H1 (cell line): ENCODE data around the gene LHB. TPM values are rescaled to one million over a fixed set of nuclear protein-coding genes. Genes with fewer than 3 reads are reported as not detected.
A peak's percentile ranks its signal among the peaks of the same experiment; 100 is the strongest.

ENCODE experiments used
- CTCF ChIA-PET: fragments of 300-600 bp; sonication (Branson Sonifier 250); formaldehyde crosslinking; loops from one replicate; lab custom pipeline; 2021; ENCODE audit not compliant: partially characterized antibody; lab: Charles Lee
- POLR2A ChIA-PET: fragments of 300-600 bp; sonication (Branson Sonifier 250); formaldehyde crosslinking; loops from one replicate; lab custom pipeline; 2021; ENCODE audit warnings: inconsistent platforms; ENCODE audit not compliant: partially characterized antibody; lab: Charles Lee
- DNase-seq, 2 experiments: peaks; one replicate each; pipeline versions ENCODE4 v3.0.0 to v3.0.0-alpha.2; 2010 to 2022; ENCODE audit warnings: low spot score in 2 of 2, low read depth in 1 of 2, mixed read lengths in 1 of 2
- FAIRE-seq: peaks from 2 replicates; lab custom pipeline; 2011; peaks lifted over from hg19 to GRCh38; lab: Jason Lieb, UNC
- H2AFZ ChIP-seq: 2 replicates; pipeline ENCODE4 v1.8.1; 2012; ENCODE audit warnings: low read length, inconsistent platforms
- H2AK5ac ChIP-seq: 2 replicates; pipeline ENCODE4 v1.6.1; 2013; ENCODE audit warnings: low read depth, low read length
- H2BK120ac ChIP-seq: replicated peaks from 2 replicates; pipeline ENCODE3; 2013; ENCODE audit warnings: low read depth, low read length, inconsistent platforms
- H2BK12ac ChIP-seq: 2 replicates; pipeline ENCODE4 v1.6.1; 2013; ENCODE audit warnings: low read depth, low read length
- H2BK15ac ChIP-seq: 2 replicates; pipeline ENCODE4 v1.6.1; 2013; ENCODE audit warnings: low read length
- H2BK20ac ChIP-seq: 2 replicates; pipeline ENCODE4 v1.6.1; 2013; ENCODE audit warnings: low read length
- H2BK5ac ChIP-seq: 2 replicates; pipeline ENCODE4 v1.6.1; 2013; ENCODE audit warnings: low read depth, low read length
- H3K14ac ChIP-seq: 2 replicates; pipeline ENCODE4 v1.6.1; 2013; ENCODE audit warnings: inconsistent platforms; ENCODE audit not compliant: insufficient read length
- H3K18ac ChIP-seq: 2 replicates; pipeline ENCODE4 v1.6.1; 2013; ENCODE audit warnings: low read length; ENCODE audit errors: extremely low read depth
- H3K23ac ChIP-seq: 2 replicates; pipeline ENCODE4 v1.6.1; 2013; ENCODE audit warnings: inconsistent platforms; ENCODE audit not compliant: insufficient read length
- H3K23me2 ChIP-seq: 2 replicates; pipeline ENCODE4 v1.6.1; 2013; ENCODE audit warnings: low read depth, low read length
- H3K27ac ChIP-seq: 2 replicates; pipeline ENCODE4 v1.6.1; 2011; ENCODE audit warnings: low read depth, low read length, inconsistent platforms
- H3K27me3 ChIP-seq, 4 experiments: replicated peaks in 1 of 4; 1 replicate in 1 of 4; 2 replicates in 3 of 4; pipeline versions ENCODE4 v1.6.1 to v1.8.1; 2011 to 2013; ENCODE audit warnings: low read length in 3 of 4, mild to moderate bottlenecking in 3 of 4, inconsistent platforms in 2 of 4, mixed read lengths in 2 of 4, moderate library complexity in 1 of 4; ENCODE audit not compliant: control insufficient read depth in 3 of 4, insufficient read depth in 3 of 4; ENCODE audit errors: extremely low read depth in 1 of 4
- H3K36me3 ChIP-seq, 4 experiments: 2 replicates each; pipeline versions ENCODE4 v1.6.1 to v1.8.1; 2011 to 2013; ENCODE audit warnings: mild to moderate bottlenecking in 4 of 4, low read length in 3 of 4, moderate library complexity in 2 of 4, control low read depth in 1 of 4, inconsistent platforms in 1 of 4; ENCODE audit not compliant: insufficient read depth in 4 of 4, control insufficient read depth in 2 of 4
- H3K4ac ChIP-seq: replicated peaks from 2 replicates; pipeline ENCODE3; 2013; ENCODE audit warnings: low read length, low read depth, mixed read lengths, inconsistent platforms; ENCODE audit not compliant: insufficient read length
- H3K4me1 ChIP-seq, 4 experiments: replicated peaks in 1 of 4; 1 replicate in 1 of 4; 2 replicates in 3 of 4; pipeline versions ENCODE4 v1.6.1 to v1.8.1; 2011 to 2013; ENCODE audit warnings: low read length in 3 of 4, inconsistent platforms in 2 of 4, mixed read lengths in 1 of 4; ENCODE audit not compliant: insufficient read depth in 4 of 4, control insufficient read depth in 3 of 4
- H3K4me2 ChIP-seq, 2 experiments: 2 replicates each; pipeline versions ENCODE4 v1.6.1 to v1.8.1; 2011 to 2013; ENCODE audit warnings: low read depth in 2 of 2, low read length in 2 of 2, control low read depth in 1 of 2, inconsistent platforms in 1 of 2, mild to moderate bottlenecking in 1 of 2; ENCODE audit not compliant: insufficient read depth in 1 of 2
- H3K4me3 ChIP-seq, 4 experiments: fragments of 200-600, 300-600 bp in 1 of 4; sonication (generic), shearing (Covaris generic), sonication (Bioruptor Twin) in 1 of 4; 2 replicates each; pipeline versions ENCODE4 v1.5.1 to v1.8.1; 2011 to 2016; ENCODE audit warnings: low read length in 4 of 4, low read depth in 3 of 4, control low read depth in 2 of 4, inconsistent platforms in 2 of 4, mild to moderate bottlenecking in 2 of 4, mixed read lengths in 1 of 4, moderate library complexity in 1 of 4; ENCODE audit not compliant: insufficient read depth in 2 of 4; ENCODE audit errors: extremely low read depth in 1 of 4
- H3K56ac ChIP-seq: replicated peaks from 2 replicates; pipeline ENCODE3; 2013; ENCODE audit warnings: low read depth, mild to moderate bottlenecking, mixed read lengths, low read length, inconsistent platforms; ENCODE audit not compliant: insufficient read length
- H3K79me1 ChIP-seq: 2 replicates; pipeline ENCODE4 v1.6.1; 2013; ENCODE audit warnings: low read depth, low read length, control low read depth
- H3K79me2 ChIP-seq, 2 experiments: 2 replicates each; pipeline versions ENCODE4 v1.6.1 to v1.8.1; 2012 to 2013; ENCODE audit warnings: low read length in 2 of 2, mild to moderate bottlenecking in 2 of 2, inconsistent platforms in 1 of 2; ENCODE audit not compliant: insufficient read depth in 2 of 2, control insufficient read depth in 1 of 2
- H3K9ac ChIP-seq, 4 experiments: replicated peaks in 1 of 4; 1 replicate in 1 of 4; 2 replicates in 3 of 4; pipeline versions ENCODE4 v1.6.1 to v1.8.1; 2011 to 2013; ENCODE audit warnings: low read depth in 3 of 4, low read length in 3 of 4, control low read depth in 2 of 4, mild to moderate bottlenecking in 2 of 4, moderate library complexity in 2 of 4, inconsistent platforms in 1 of 4; ENCODE audit errors: extremely low read depth in 1 of 4
- H3K9me3 ChIP-seq, 2 experiments: 2 replicates each; pipeline versions ENCODE4 v1.6.1 to v1.8.1; 2012 to 2013; ENCODE audit warnings: mild to moderate bottlenecking in 2 of 2, moderate library complexity in 2 of 2, control low read depth in 1 of 2, inconsistent platforms in 1 of 2, low read depth in 1 of 2, low read length in 1 of 2, mixed read lengths in 1 of 2; ENCODE audit not compliant: insufficient read depth in 2 of 2
- H4K20me1 ChIP-seq, 2 experiments: replicated peaks in 1 of 2; 2 replicates each; pipeline versions ENCODE3 to v1.8.1; 2011 to 2013; ENCODE audit warnings: inconsistent platforms in 2 of 2, low read length in 2 of 2, mild to moderate bottlenecking in 1 of 2; ENCODE audit not compliant: insufficient read depth in 2 of 2, control insufficient read depth in 1 of 2
- H4K5ac ChIP-seq: 2 replicates; pipeline ENCODE4 v1.6.1; 2013; ENCODE audit warnings: low read length, low read depth, mixed read lengths, inconsistent platforms; ENCODE audit not compliant: insufficient read length
- H4K8ac ChIP-seq: 2 replicates; pipeline ENCODE4 v1.8.0; 2013; ENCODE audit warnings: mild to moderate bottlenecking, moderate library complexity, low read length, inconsistent platforms; ENCODE audit not compliant: insufficient read depth; ENCODE audit errors: extremely low read depth
- H4K91ac ChIP-seq: replicated peaks from 2 replicates; pipeline ENCODE3; 2013; ENCODE audit warnings: low read length, mixed read lengths, inconsistent platforms; ENCODE audit not compliant: insufficient read length
- BCL11A ChIP-seq, 2 experiments: IDR thresholded peaks; one replicate each; pipeline ENCODE4 v1.6.1; 2011; ENCODE audit warnings: low read depth in 2 of 2, low read length in 2 of 2, mild to moderate bottlenecking in 2 of 2
- EZH2 ChIP-seq: fragments of 200-600 bp; sonication (generic); IDR thresholded peaks from 2 replicates; pipeline ENCODE4 v1.7.1; 2012; ENCODE audit warnings: low read depth, mild to moderate bottlenecking, moderate library complexity, low read length, inconsistent platforms; ENCODE audit not compliant: severe bottlenecking
- RFX5 ChIP-seq: IDR thresholded peaks from 2 replicates; pipeline ENCODE4 v1.6.1; 2011; ENCODE audit warnings: low read depth, low read length, improper control_type of control experiment, borderline replicate concordance
- SP4 ChIP-seq: IDR thresholded peaks from 2 replicates; pipeline ENCODE4 v1.6.1; 2012; ENCODE audit warnings: low read length, inconsistent platforms
- ZNF274 ChIP-seq: IDR thresholded peaks from 2 replicates; pipeline ENCODE4 v1.7.0; 2012; ENCODE audit warnings: low read length, borderline replicate concordance; ENCODE audit errors: extremely low read depth
- WGBS, 2 experiments: shearing (Covaris generic) in 1 of 2; methylation state at CpG; one replicate each; pipeline versions ENCODE4 v1.1.6 to v1.1.7; 2013 to 2015; ENCODE audit warnings: low lambda C conversion rate in 2 of 2, mixed read lengths in 2 of 2, inconsistent platforms in 1 of 2, low coverage in 1 of 2, missing lambda C conversion rate in 1 of 2; ENCODE audit not compliant: insufficient replicate concordance in 2 of 2, insufficient coverage in 1 of 2, insufficient read length in 1 of 2; ENCODE audit errors: extremely low coverage in 1 of 2, missing lambda C conversion rate in 1 of 2; 5-methylcytosine and 5-hydroxymethylcytosine counted together
- polyA plus RNA-seq, 7 experiments: library from polyadenylated mRNA; depleted of rRNA in 3 of 7; stranded (reverse) in 5 of 7; unstranded in 2 of 7; fragments of >200 nt in 5 of 7; fragments of 200-250 nt in 2 of 7; gene quantifications; 1 replicate in 5 of 7; 2 replicates in 1 of 7; 4 replicates in 1 of 7; pipeline versions ENCODE4 v1.2.1 to v1.2.3, GENCODE V29; 2011 to 2013; ENCODE audit warnings: missing spikeins in 2 of 7, mixed read lengths in 2 of 7
- total RNA-seq: library from RNA; stranded (reverse); fragmentation: NEBNext Ultra II Directional; extraction: Animal tissue kit (Norgen Biotek cat#: 25700); gene quantifications from 2 replicates; pipeline ENCODE4 v1.2.1, GENCODE V29; 2021
- TF ChIP-seq, protein P1 (sequence below): IDR thresholded peaks from 2 replicates; pipeline ENCODE4 v1.6.1; 2012; ENCODE audit warnings: inconsistent platforms
- TF ChIP-seq, protein P2 (sequence below): IDR thresholded peaks from 2 replicates; pipeline ENCODE4 v1.6.1; 2012; ENCODE audit warnings: inconsistent platforms

The LHB gene
- total and polyA plus RNA-seq, 2 of the 8 experiments (the other 6 are each of a cell fraction or from before 2014, with no cell fraction given), result 0.53 TPM; not detected in 1

DNA sequence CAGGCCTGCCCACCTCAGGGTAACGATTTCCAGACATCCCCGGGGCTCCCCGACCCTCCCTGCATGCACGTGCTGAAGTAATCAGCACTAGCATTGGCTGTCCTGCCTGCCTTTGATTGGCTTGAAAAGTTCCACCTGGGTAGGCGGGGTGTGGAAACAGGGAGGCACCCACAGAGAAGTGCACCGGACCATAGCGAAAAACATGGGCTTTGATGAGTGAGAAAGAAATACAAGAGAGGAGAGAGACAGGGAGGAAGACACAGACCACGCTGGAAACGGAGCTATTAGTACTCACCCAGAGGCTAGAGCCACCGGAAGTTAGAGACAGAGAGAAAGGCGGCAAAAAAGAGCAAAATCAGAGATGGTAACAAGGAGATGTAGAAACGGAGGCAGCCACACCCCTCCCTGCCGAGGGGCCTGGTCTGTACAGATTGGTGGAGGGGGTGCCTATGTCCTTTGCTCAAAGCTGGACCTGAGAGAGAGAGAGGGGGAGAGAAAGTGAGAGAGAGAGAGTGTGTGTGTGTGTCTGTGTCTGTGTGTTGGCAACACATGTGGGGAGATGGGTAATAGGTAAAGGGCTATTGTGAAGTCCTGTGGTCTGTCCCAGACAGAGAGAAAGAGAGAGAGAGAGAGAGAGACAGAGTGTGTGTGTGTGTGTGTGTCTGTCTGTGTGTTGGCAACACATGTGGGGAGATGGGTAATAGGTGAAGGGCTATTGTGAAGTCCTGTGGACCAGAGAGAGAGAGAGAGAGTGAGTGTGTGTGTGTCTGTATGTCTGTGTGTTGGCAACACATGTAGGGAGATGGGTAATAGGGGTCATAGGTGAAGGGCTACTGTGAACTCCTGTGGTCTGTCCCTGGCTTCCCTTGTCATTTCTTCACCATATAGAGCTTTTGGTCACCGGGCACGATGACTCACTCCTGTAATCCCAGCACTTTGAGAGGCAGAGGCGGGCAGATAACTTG is 4.3 kb upstream of the LHB start:
- Histone ChIP-seq H2BK5ac (no peak overlapping the region), H4K5ac (no peak overlapping the region), H3K36me3 (peaks cover 0 to 3% (median under 1%) of the 10 kb centered on the region in 4 experiments; a peak in 3 of 8 replicates), H3K4me3 (no peak overlapping the region), H3K56ac (no peak overlapping the region), H3K4ac (no peak overlapping the region), H3K9me3 (no peaks in the 10 kb centered on the region), H2BK12ac (peak overlapping the region; percentile 60; the same call in 1 of the 2 replicates), H3K79me2 (no peaks in the 10 kb centered on the region), H2AFZ (no peak overlapping the region), H3K79me1 (no peaks in the 10 kb centered on the region), H3K27me3 (peaks cover 0 to 15% (median 12%) of the 10 kb centered on the region in 4 experiments; a peak in 6 of 7 replicates), H3K14ac (no peak overlapping the region), H3K9ac (peak overlapping the region in 1 of 4 experiments; percentile 21; a peak in 1 of 7 replicates), H3K27ac (no peak overlapping the region), H3K23me2 (peaks cover 6% of the 10 kb centered on the region; the same call in 1 of the 2 replicates), H2BK120ac (no peak overlapping the region), H4K20me1 (no peaks in the 10 kb centered on the region), H2BK15ac (no peak overlapping the region), H2AK5ac (0 out of 2 replicates have a peak overlapping the region, but pooled peaks have one; percentile 20), H4K91ac (no peak overlapping the region), H3K4me1 (peaks cover 0 to 17% (median 8%) of the 10 kb centered on the region in 4 experiments; a peak in 5 of 7 replicates), H2BK20ac (no peak overlapping the region), H3K23ac (no peak overlapping the region), H3K4me2 (peak overlapping the region; percentile 33 to 78), H4K8ac (no peak overlapping the region), H3K18ac (no peak overlapping the region)
- TF ChIP-seq EZH2, result no peak
- no peak for TF ChIP-seq BCL11A (IDR thresholded peaks at IDR 0.05; ENCODE audit: low read depth in 2 of 2, low read length in 2 of 2)
- no peak for TF ChIP-seq SP4
- no peak for TF ChIP-seq ZNF274
- TF ChIP-seq RFX5, result no peak
- TF ChIP-seq, protein P1, sequence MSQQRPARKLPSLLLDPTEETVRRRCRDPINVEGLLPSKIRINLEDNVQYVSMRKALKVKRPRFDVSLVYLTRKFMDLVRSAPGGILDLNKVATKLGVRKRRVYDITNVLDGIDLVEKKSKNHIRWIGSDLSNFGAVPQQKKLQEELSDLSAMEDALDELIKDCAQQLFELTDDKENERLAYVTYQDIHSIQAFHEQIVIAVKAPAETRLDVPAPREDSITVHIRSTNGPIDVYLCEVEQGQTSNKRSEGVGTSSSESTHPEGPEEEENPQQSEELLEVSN, result peak; percentile 59; the same call in 1 of the 2 replicates
- TF ChIP-seq, protein P2, sequence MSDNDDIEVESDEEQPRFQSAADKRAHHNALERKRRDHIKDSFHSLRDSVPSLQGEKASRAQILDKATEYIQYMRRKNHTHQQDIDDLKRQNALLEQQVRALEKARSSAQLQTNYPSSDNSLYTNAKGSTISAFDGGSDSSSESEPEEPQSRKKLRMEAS, result peak; percentile 72
- no peak for DNase-seq
- ChIA-PET CTCF (interaction anchor here (0.9 to 8.1 kb wide), 7 partner anchors 10 to 77 kb away, joined by 3 to 46 read pairs (median 8); partner anchors contain the start of genes CGB2 and CGB7), POLR2A (interaction anchor here (0.8 to 1.4 kb wide), 4 partner anchors 13 to 211 kb away, joined by 3 to 4 read pairs (median 3); partner anchors contain the start of genes BCAT2 and LIN7B)
- FAIRE-seq, result no peak
- WGBS, 2 experiments, result 76% methylated on average over 16 of the region's 16 CpGs; no CpG with 5 or more reads in 1 of the 2 experiments
